ENCODE results near the gene ARL5C.

DNA sequence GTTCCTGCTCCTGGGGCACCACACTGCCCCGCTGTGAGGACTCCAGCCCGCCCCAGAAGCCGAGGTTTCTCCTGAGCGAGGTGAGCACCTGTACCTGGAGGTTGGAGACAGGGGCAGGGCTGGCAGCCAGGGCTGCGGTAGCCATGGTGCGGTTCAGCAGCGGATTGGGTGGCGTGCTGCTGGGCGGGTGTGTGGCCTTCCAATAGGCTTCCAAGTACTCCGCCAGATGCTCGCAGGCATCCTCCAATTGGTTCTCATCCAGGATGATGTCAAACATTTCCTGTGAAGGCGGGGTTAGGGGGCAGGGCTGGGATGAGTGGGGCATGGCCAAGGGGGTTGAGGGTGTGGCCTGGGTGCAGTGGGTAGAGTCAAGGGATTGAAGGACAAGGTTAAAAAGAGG is 11.3 kb upstream of the ARL5C start:
- TF ChIP-seq EZH2phosphoT487 (IDR thresholded peaks at IDR 0.05; ENCODE audit: low read depth, severe bottlenecking, unreplicated experiment) (no peak), EZH2 (IDR thresholded peaks at IDR 0.05; ENCODE audit: borderline replicate concordance) (no peak)
- TF ChIP-seq, protein P1, sequence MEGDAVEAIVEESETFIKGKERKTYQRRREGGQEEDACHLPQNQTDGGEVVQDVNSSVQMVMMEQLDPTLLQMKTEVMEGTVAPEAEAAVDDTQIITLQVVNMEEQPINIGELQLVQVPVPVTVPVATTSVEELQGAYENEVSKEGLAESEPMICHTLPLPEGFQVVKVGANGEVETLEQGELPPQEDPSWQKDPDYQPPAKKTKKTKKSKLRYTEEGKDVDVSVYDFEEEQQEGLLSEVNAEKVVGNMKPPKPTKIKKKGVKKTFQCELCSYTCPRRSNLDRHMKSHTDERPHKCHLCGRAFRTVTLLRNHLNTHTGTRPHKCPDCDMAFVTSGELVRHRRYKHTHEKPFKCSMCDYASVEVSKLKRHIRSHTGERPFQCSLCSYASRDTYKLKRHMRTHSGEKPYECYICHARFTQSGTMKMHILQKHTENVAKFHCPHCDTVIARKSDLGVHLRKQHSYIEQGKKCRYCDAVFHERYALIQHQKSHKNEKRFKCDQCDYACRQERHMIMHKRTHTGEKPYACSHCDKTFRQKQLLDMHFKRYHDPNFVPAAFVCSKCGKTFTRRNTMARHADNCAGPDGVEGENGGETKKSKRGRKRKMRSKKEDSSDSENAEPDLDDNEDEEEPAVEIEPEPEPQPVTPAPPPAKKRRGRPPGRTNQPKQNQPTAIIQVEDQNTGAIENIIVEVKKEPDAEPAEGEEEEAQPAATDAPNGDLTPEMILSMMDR (IDR thresholded peaks at IDR 0.05; ENCODE audit: poor library complexity): no peak
